HFF-Myc (cell line): ENCODE data around the gene ZC2HC1B.
"Not testable (repeated sequence)": the region's sequence is repeated elsewhere in the genome, so short reads cannot be mapped to it uniquely, and the experiment has no call there.

Source experiments
- DNase-seq: peaks from one replicate; pipeline ENCODE4 v3.0.0-alpha.2; 2011; ENCODE audit warnings: low read depth; ENCODE audit errors: extremely low read depth
- H3K4me3 ChIP-seq: replicated peaks from 2 replicates; pipeline ENCODE4 v1.5.1; 2011; ENCODE audit warnings: low read depth, mild to moderate bottlenecking, control low read depth, low read length
- CTCF ChIP-seq: IDR thresholded peaks from 2 replicates; pipeline ENCODE4 v1.5.1; 2012; ENCODE audit warnings: mild to moderate bottlenecking, low read depth, low read length, control low read depth; ENCODE audit errors: missing control alignments

Gene ZC2HC1B

DNA sequence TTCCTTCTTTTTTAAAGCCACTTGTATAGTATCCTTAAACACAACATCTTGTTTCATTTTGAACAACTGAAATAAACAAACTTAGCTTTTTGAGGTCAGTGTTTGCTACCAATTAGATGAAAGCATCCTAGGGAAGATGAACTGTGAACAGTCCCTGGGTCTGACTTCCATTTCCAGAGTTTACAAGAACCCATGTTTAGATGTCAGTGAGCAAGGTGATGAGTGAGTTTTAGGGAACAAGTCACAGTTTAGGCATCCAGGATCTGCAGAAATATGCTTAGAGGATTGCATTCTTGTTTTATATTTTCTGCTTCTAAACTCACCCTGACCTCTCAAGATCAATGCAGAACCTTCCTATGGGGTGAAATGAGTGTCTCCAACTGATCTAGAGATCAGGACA, 3.0 kb downstream of the ZC2HC1B start:
- H3K4me3 ChIP-seq: no peak overlapping the region
- TF ChIP-seq CTCF: no peak
- no peak for DNase-seq

- DNase-seq, H3K4me3 ChIP-seq: not testable (repeated sequence)
These were observed 4.5 kb downstream of the ZC2HC1B start for GRCh38 chr6:143868808-143869207.

DNA sequence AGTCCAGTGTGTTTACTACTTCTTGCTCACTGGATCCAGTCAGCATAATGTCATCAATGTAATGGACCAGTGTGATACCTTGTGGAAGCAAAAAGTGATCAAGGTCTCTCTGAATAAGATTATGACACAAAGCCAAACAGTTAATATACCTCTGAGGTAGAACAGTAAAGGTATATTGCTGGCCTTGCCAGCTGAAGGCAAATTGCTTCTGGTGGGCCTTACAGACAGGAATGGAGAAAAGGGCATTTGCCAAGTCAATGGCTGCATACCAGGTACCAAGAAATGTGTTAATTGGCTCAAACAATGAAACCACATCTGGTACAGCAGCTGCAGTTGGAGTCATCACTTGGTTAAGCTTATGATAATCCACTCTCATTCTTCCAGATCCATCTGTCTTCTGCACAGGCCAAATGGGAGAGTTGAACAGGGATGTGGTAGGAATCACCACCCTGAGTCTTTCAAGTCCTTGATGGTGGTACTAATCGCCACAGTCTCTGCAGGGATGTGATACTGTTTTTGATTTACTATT, 7.0 kb downstream of the ZC2HC1B start:
- not testable (repeated sequence) for H3K4me3 ChIP-seq, DNase-seq

DNA sequence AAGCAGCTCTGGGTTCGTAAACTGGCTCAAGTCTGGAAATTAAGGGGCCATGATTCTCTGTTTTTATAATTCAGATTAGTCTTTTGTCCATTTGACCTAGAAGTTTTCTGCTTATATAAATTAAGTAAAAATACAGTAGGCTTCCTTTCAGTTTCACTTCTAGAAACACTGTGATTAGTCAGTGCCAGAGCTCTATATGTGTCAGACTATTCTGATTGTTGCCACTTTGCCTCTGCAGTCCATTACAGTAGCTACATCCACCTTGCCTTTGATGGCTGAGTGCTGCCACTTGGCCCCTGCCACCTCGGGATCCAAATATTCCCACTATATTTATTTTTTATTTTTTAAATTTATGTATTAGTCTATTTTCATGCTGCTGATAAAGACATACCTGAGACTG, 7.9 kb downstream of the ZC2HC1B start:
- DNase-seq: no peak
- no peak overlapping the region for H3K4me3 ChIP-seq
- no peak for TF ChIP-seq CTCF

GRCh38 chr6:143873600-143873999, 9.3 kb downstream of the ZC2HC1B start:
- not testable (repeated sequence) for H3K4me3 ChIP-seq, DNase-seq

DNA sequence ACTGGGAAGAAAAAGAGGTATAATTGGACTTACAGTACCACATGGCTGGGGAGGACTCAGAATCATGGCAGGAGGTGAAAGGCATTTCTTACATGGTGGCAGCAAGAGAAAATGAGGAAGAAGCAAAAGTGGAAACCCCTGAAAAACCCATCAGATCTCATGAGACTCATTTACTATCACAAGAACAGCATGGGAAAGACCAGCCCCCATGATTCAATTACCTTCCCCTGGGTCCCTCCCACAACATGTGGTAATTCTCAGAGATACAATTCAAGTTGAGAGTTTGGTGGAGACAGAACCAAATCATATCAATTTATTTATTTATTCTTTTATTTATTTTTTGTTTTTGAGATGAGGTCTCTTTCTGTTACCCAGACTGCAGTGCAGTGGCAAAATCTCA, 10.2 kb downstream of the ZC2HC1B start:
- not testable (repeated sequence) for DNase-seq, H3K4me3 ChIP-seq

DNA sequence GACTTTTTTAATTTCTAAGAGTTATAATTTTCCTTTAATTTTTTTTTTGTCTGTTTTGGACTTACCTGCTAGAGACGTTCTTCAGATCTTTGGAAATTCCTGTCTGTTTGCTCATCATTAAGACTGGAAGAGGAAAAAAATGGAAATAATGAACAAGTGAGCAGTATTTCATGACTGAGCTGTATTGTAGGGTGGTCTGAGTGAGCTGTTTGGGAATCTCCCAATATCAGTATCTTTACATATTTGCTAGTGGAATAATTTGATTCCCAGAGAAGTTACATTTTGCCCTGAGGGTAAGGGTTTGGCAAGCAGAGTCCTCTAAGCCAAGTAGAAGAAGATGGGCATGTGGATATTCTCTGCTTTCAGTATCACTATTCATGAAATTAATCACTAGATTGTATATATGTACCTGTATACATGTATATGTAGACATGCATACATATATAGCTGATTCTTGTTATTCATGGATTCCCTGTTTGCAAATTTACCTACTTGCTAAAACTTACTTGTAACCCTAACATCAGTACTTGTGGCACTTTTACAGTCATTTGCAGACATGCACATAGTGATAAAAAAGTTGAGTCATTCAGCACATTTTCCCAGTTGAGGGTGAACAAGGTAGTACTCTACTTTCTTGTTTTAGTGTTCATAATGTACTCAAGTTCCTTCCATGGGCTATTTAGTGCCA, 13.5 kb downstream of the ZC2HC1B start:
- TF ChIP-seq CTCF: no peak
- H3K4me3 ChIP-seq: no peak overlapping the region

GRCh38 chr6:143878272-143878760, 14.0 kb downstream of the ZC2HC1B start:
- no peak overlapping the region for H3K4me3 ChIP-seq
- no peak for TF ChIP-seq CTCF
- DNase-seq: no peak

More for the DNA sequence above, 13.5 kb downstream of the ZC2HC1B start:
- no peak for DNase-seq

- no peak overlapping the region for H3K4me3 ChIP-seq
- DNase-seq: no peak
These were observed 16.1 kb downstream of the ZC2HC1B start for GRCh38 chr6:143880412-143880811.

More at GRCh38 chr6:143880412-143880811, 16.1 kb downstream of the ZC2HC1B start:
- no peak for TF ChIP-seq CTCF
